Measurements from ENCODE around the gene NTRK1.

GRCh38 chr1:156892190-156893047 lies 31.8 kb downstream of the NTRK1 start:
- peak; percentile 76 for TF ChIP-seq CTCF (IDR thresholded peaks at IDR 0.05)
- no peak for TF ChIP-seq EZH2 (IDR thresholded peaks at IDR 0.05; ENCODE audit: borderline replicate concordance, insufficient read depth, low read depth, low read length, poor library complexity, severe bottlenecking)

All from B cell (primary cell).